Stimulated activated naive CD4-positive, alpha-beta T cell treated with Interleukin-2 at 50 U/mL for 16 hours (primary cell): Measurements from ENCODE around the gene CARHSP1.
"Not testable (repeated sequence)": the region's sequence is repeated elsewhere in the genome, so short reads cannot be mapped to it uniquely, and the experiment has no call there.

Experiments
- DNase-seq: peaks from one replicate; lab custom pipeline; 2025; lab: John Stamatoyannopoulos, UW

CARHSP1 gene

GRCh38 chr16:8828541-8829165 lies 40.2 kb downstream of the CARHSP1 start:
- no peak for DNase-seq

GRCh38 chr16:8826278-8826879 lies 42.4 kb downstream of the CARHSP1 start:
- DNase-seq: no peak

GRCh38 chr16:8822403-8822802 lies 46.4 kb downstream of the CARHSP1 start:
- no peak for DNase-seq

DNA sequence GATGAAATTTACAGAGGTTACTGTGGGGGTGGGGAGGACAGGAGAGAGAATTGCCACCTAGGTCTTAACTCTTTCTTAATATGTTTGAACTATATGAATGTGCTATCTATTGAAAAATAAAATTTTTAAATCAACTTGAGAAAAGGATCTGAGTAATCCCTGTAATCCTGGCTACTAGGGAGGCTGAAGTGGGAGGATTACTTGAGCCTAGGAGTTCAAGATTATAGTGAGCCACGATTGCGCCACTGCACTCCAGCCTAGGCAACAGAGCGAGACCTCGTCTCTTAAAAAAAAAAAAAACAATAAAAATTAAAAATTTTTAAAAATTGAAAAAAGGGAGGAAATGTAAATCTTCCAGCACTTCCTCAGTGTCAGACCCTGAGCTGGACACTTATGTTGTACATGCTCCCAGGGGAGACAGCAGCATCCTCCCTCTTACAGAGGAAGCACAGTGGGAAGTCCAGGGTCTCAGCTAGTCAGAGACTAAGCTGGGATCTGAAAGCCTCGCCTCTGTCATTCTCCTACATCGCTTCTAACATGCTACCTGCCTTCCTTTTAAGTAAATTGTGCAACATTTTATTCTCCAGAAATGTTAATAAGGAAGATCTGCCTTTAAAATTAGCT lies 49.3 kb downstream of the CARHSP1 start:
- DNase-seq: no peak

- no peak for DNase-seq
Observed at GRCh38 chr16:8818504-8819270, 50.1 kb downstream of the CARHSP1 start.

- DNase-seq: no peak
Observed at GRCh38 chr16:8816967-8817655, 51.7 kb downstream of the CARHSP1 start.

DNA sequence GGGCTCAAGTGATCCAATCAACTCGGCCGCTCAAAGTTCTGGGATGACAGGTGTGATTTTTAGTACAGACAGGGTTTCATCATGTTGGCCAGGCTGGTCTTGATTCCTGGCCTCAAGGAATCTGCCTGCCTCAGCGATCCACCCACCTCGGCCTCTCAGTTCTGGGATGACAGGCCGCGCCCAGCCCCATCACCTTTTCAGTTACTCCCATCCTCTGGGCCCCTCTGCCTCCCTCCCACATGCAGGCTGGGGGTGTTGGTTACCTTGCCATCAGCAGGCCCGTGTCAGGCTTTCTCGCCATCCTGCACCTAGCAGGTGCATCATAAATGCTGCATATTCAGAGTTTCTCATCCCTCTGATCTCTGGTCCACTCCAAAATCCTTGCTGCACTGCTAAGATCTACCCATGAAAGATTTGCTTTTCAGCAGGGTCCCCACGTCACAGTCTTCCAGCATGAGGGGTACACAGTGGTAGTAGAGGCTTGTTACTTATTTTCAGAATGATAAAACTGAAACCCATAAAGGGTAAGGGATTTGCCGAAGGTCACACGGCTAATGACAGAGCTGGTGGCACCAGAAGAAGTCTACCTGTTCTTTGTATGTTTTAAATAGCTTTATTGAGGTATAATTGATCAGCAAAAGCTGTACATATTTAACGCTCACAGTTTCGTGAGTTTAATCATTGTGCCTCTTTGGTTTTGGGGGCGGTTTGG lies 54.6 kb downstream of the CARHSP1 start:
- no peak for DNase-seq

- no peak for DNase-seq
Observed at GRCh38 chr16:8812162-8812843, 56.5 kb downstream of the CARHSP1 start.

DNA sequence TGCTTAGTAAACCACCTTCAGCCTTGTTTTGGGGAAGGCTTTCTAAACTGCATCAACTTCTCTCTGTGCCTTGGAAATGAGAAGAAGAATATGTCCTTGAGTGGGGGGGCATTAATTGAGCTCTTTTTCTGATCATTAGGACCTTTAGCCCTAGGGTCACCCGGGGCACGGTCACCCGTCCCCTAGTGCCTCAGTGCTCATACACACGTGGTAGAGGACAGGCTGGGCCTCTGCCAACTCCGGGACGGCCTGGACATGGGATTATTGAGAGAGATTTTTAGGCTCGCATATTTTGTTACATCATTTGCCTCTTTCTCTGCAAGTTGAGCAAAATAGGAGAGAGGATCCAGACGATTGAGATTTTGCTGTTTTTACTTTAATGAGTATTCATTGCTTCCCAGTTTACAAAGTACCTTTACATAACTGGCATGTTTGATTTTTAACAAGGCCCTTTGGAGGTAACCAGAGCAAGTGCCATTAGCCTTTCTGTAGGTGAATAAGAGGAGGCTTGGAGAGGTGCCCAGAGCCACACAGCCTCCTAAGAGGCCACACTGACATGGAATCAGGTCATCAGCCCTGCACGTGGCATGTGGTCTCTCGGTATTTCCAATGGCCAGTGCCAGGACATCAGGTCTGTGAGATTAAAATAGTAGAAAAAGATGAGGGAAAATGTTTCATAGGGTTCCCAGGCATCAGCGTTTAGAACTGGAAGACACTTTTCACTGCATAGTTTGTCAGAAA lies 60.0 kb downstream of the CARHSP1 start:
- no peak for DNase-seq

GRCh38 chr16:8808009-8808408 lies 60.8 kb downstream of the CARHSP1 start:
- DNase-seq: no peak

DNA sequence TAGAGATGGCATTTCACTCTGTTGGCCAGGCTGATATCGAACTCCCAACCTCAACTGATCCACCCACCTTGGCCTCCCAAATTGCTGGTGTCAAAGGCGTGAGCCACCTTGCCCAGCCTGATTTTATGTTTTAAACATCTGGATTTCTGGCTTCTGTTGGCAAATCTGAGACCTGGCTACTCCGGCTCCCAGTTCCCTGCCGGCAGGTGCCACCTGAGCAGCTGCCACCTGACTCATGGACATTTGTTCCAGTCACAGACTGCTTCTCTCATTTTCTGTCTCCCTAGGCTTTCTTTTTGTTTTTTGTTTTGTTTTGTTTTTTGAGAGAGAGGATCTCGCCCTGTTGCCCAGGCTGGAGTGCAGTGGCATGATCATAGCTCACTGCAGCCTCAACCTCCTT lies 61.6 kb downstream of the CARHSP1 start:
- DNase-seq: no peak

DNA sequence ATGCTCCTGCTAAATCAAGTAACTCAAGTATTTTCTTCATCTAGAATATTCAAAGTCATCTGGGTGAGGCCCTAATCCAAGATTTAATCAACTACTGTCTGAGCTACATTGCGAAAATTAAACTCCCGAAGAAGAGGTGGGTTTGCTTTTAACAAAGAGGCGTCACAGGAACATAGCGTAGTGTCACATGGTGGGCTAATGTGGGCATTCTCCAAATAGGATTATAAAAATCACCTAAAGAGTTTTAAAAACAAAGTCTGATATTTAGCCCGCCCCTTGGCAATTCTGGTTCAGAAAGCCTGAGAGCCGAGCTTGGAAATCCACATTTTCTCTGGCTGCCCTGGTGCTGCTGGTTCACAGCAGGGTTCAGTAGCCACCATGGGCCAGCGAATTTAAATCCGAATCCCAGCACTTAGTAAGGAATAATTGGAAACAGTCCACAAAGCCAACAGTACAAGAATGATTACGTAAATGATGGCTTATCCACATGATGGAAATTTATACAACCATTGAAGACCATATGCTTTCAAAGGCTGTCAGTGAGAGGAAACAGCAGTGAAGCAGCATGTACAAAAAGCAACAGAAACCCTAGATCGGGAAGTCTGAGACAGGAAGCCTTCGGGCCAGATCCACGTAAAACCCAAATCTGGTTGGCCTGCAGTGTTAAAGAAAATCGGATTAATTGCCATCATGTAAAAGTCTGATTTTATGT lies 62.4 kb downstream of the CARHSP1 start:
- no peak for DNase-seq

GRCh38 chr16:8804313-8804712 lies 64.5 kb downstream of the CARHSP1 start:
- no peak for DNase-seq

- not testable (repeated sequence) for DNase-seq
Observed at GRCh38 chr16:8803733-8804132, 65.1 kb downstream of the CARHSP1 start.
